DOHH2 (cell line): ENCODE results near the gene HOXA6.

Experiments
- EZH2phosphoT487 ChIP-seq: fragments of 200-600 bp; sonication (generic); IDR thresholded peaks from 2 replicates; pipeline ENCODE4 v1.6.1; 2017; ENCODE audit warnings: borderline replicate concordance, mild to moderate bottlenecking, antibody characterized with exemption, low read length, moderate library complexity, mixed read lengths
- TF ChIP-seq, protein P1 (sequence below): fragments of 200-600 bp; sonication (generic); IDR thresholded peaks from one replicate; pipeline ENCODE4 v1.5.1; 2014; ENCODE audit warnings: antibody characterized with exemption, mild to moderate bottlenecking, low read depth, low read length; ENCODE audit not compliant: poor library complexity, severe bottlenecking

DNA sequence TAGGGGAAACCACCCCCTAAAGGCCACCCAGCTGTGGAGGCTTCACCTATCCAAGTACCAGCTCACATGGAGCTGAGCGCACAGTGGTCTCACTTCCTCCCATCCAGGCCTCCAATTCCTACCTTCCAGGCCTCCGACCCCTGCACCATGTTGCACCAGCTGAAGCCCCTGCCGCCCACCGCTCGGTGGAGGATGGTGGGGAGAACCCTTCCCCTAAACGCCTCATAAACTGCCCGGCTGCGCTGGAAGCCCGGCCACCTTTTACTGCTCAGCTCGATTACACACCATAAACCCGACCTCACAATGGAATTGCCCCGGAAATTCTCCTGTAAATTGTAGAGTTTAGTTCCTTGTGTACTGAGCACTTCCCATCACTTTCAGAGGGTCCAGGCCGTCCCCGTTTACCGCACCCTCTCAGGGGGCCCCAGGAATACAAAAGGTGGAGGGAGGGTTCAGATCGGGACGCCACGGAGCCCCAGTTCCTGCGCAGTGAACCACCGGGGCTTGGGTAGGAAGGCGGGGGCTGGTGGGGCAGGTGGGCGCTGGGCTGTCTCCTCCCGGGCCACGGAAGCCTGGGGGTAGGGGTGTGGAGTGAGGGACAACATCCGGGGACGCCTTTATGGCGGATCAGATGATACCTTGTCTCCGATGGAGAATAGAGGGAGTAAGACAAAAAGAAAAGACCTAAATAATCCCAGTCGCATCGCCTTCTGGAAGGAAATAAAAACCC, 10.3 kb upstream of the HOXA6 start:
- TF ChIP-seq, protein P1, sequence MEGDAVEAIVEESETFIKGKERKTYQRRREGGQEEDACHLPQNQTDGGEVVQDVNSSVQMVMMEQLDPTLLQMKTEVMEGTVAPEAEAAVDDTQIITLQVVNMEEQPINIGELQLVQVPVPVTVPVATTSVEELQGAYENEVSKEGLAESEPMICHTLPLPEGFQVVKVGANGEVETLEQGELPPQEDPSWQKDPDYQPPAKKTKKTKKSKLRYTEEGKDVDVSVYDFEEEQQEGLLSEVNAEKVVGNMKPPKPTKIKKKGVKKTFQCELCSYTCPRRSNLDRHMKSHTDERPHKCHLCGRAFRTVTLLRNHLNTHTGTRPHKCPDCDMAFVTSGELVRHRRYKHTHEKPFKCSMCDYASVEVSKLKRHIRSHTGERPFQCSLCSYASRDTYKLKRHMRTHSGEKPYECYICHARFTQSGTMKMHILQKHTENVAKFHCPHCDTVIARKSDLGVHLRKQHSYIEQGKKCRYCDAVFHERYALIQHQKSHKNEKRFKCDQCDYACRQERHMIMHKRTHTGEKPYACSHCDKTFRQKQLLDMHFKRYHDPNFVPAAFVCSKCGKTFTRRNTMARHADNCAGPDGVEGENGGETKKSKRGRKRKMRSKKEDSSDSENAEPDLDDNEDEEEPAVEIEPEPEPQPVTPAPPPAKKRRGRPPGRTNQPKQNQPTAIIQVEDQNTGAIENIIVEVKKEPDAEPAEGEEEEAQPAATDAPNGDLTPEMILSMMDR = no peak
- TF ChIP-seq EZH2phosphoT487 = 0 out of 2 replicates have a peak, but pooled peaks have one; percentile 30
